HG03039 (cell line): Measurements from ENCODE around the gene FAR1.

Source experiments
- ATAC-seq: cut with Tn5 transposase; IDR thresholded peaks from one replicate; pipeline ENCODE4 v1.9.1; 2021; ENCODE audit warnings: mild to moderate bottlenecking, moderate library complexity; ENCODE audit not compliant: unreplicated experiment

The FAR1 gene

DNA sequence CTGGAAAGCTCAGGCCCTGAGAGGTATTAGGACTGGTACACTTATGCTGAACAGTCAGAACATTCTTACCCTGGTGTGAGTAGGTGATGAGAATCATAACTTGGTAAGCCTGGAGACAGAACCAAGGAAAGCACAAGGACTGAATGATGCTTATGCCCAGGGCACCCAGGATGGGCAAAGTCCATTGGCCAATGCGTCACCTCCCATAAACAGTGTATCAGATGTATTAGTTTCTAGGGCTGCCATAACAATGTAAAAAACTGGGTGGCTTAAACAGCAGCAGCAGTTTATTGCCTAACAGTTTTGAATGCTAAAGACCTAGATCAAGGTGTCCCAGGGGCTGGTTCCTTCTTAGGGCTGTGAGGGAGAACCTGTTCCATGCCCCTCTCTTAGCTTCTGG, 107.0 kb downstream of the FAR1 start:
- ATAC-seq, result no peak

DNA sequence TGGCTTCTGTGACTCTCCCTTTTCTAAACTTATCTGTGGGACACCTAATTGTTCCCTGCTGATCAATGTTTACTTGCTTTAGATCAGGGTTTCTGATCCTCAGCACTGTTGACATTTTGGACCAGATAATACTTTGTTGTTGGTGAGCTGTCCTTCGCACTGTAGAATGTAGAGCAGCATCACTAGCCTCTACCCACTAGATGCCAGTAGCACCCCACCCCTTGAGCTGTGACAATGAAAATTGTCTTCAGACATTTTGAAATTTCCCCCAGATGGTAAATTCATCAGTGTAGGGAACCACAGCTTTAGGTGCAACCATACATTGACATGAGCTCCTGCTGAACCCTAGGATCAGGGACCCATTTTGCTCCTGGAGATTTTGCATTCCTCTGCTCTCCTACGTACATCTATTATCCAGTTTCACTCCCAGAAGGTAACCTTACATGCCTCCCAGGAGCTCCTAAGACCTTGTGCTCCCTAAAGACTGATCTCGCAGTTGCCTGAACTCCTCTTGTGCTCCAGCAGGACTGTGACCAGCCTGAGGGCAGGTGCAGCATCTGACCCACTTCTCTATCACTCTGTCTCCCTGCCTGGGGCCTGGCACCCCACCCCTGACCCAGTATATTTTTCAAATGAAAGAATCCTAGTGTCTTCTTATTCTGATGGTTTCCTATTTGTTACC, 107.8 kb downstream of the FAR1 start:
- ATAC-seq, result no peak

DNA sequence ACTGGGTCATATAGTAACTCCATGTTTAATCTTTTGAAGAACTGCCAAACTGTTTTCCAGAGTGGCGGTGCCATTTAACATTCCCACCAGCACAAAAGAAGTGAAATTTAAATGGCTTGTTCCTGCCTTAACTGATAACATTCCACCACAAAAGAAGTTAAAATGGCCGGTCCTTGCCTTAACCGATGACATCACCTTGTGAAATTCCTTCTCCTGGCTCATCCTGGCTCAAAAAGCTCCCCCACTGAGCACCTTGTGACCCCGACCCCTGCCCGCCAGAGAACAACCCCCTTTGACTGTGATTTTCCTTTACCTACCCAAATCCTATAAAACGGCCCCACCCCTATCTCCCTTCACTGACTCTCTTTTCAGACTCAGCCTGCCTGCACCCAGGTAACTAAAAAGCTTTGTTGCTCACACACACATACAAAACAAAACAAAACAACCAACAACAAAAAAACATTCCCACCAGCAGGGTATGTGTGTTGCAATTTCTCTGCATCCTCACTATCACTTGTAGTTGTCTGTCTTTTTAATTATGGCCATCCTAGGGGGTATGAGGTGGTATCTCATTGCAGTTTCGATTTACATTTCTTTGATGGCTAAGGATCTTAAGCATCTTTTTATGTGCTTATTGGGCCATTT, 109.0 kb downstream of the FAR1 start:
- no peak for ATAC-seq

DNA sequence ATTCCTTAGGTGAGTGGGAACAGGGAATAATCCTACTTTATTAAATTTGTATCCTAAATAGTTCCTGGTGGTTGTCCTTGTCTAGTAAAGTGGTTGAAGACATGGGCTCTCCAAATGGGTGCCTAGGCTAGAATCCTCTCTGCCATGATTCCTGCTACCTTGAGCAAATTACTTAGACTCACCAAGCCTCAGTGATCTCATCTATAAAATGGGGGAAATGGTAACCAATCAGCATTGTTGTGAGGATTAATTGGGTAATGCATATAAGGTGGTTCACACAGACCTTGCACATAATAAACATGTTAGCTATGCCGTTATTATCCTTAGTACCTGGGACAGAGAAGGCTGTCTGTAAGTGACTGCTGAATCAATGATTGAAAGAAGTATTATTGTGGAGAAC, 109.9 kb downstream of the FAR1 start:
- ATAC-seq, result no peak

DNA sequence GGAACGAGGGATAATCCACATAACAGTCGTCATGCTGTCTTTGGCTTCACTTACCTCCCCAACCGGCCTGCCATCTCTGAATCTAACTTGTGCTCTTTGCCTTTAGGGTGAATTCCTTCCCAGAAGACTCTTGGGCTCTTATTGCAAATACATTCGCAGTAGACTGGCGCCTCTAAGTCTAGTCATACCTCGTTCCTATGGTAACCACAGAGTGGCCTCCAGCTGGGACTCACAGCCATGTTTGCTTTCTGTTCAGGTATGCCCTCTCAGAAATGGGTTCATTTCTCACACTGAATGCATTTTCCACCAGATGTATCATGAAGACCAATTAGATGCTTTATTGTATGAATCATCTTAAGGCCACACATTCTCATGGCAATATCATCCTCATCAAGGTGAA, 112.7 kb downstream of the FAR1 start:
- no peak for ATAC-seq
